HG03457 (cell line): ENCODE measurements around the gene NKAIN4.
"Not testable (repeated sequence)": the region's sequence is repeated elsewhere in the genome, so short reads cannot be mapped to it uniquely, and the experiment has no call there.

Experiments used
- ATAC-seq: cut with Tn5 transposase; IDR thresholded peaks from one replicate; pipeline ENCODE4 v1.9.1; 2021; ENCODE audit warnings: moderate number of reproducible peaks; ENCODE audit not compliant: unreplicated experiment

The NKAIN4 gene

DNA sequence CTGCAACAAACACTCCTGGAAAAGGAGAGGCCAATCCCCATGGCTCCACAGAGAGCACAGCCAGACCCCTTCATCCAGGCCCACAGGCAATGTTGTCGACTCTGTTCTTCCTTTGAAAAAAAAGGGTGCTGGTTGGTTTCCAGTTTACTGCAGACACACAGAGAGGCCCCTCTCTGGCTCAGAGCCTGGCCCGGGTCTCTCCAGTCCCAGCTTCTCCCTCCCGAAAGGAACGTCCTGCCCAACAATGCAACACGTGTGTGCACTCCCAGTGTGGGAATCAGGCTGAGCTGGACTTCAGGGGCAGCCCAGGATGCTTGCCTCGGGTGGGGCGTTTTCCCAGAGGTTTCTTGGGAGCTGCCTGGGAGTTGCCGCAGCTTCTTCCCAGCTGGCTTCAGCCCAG is 4.5 kb upstream of the NKAIN4 start:
- no peak for ATAC-seq

DNA sequence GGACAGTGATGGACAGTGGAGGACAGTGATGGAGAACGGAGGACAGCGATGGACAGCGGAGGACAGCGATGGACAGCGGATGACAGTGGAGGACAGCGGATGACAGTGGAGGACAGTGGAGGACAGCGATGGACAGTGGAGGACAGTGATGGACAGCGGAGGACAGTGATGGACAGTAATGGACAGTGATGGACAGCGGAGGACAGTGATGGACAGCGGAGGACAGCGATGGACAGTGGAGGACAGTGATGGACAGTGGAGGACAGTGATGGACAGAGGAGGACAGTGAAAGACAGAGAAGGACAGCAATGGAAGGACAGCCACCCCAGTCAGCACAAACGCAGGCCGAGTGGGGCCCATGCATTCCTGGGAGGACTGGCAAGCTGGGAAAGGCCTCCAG is 3.4 kb upstream of the NKAIN4 start:
- no peak for ATAC-seq

DNA sequence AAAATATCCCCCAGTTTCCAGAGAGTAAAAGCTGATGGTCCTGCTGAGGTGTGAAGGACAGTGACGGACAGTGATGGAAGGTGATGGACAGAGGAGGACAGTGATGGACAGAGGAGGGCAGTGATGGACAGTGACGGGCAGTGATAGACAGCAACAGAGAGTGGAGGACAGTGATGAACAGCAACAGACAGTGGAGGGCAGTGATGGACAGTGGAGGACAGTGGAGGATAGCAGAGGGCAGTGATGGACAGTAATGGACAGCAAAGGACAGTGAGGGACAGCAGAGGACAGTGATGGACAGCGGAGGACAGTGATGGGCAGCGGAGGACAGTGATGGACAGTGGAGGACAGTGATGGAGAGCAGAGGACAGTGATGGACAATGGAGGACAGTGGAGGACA is 2.7 kb upstream of the NKAIN4 start:
- no peak for ATAC-seq

DNA sequence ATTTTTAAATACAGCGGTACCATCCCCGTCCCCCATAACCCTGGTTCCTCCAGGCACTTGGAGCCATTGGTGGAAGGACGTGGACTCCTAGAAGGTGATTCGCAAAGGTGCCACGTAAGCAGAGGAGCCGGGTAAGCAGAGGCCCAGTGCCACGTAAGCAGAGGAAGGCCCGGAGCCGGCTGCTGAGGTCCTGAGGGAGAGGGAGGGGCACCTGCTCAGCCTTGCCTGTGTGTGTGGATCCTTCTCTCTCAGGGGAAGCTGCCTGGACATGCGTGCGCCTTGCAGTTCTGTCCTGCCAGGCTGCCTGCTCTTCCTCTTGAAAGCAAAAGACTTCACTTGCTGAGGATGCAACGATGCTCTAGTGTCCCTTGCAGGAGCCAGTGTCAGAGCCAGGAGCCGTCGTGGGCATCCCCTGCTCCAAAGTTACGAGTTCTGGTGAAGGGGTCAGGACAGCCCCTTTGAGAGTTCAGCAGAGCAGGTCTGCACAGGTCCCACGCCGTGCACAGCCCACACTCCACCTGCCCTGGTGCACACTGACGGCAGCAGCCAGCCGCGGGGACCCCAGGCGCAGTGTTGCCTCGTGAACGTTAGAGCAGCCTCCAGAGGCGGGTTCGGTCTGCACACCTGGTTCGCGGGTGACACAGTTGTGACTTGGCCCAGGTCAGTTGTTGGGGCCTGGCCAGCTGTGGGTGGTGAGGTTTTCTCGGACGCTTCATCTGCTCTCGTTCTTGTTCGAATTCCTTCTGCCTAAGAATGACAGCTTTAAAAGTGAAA is 1.9 kb upstream of the NKAIN4 start:
- ATAC-seq = no peak

DNA sequence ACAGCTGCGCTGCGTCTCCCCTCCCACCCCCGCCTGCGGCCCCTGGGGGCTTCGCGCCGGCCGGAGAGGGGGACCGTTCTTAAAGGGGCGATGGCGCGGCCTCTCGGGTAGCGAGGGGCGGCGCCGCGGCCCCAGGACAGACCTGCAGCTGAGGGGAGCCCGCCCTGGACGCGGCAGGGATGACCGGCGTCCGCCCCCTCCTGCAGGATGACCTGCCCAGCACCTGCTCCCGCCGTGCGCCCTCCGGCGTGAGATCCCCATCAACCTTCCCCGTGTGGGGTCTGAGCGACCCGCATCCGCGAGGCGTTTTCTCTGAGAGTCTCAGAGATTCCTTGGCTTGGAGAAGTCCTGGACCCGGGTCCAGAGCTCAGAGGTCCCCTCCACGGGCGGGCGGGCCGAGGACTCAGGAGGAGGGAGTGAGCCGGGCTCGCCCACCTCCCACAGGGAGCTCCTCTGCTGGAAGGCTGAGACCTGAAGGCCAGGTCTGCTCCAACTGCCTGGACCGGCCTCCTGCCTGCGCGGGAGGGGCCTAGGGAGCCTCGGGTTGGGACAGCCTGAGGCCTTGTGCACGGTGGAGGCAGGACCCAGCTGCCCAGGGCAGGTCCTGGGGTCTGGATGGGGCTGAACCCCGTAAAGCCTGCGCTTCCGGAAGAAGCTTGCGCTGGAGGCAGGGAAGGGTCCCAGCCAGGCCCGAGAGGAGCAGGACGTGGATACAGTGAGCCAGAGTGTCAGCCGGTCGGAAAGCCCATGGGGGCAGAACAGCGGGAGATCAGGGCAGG is 532 bp upstream of the NKAIN4 start:
- no peak for ATAC-seq

DNA sequence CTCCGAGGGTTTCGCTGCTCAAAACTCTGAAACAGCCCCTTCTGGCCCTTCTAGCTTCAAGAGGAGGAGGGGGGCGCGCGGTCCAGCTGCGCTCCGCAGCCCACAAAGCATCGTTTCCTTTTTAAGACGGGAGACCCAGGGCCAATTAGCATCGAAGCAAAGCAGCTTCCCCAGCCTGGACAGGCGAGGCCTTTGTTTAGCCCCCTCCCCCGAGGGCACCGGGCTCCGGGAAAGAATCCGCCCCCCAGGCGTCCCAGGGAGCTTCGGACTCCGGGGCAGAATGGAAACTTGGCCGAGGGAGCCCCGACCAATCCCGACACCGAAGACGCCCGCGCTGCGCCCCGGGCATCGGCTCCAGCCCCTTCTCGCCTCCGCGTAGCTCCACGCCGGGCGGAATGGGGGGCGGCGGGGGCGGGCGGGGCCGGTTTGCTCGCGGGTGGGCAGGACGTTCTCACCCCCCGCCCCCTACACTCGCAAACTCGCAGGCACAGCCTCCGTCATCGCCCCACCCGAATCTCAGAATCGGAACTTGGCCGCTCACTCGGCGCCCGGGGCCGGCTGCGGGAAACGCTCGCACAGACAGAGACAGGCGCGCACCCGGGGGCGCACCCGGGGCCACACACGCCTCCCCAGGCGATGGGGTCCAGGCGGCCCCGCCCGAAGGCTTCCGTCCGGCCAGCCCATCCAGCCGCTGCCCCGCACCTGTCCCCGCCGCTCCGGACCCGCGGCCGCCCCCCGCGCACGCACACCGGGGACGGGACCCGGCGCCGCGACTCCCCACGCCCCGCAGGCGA is 628 bp downstream of the NKAIN4 start:
- ATAC-seq = no peak

DNA sequence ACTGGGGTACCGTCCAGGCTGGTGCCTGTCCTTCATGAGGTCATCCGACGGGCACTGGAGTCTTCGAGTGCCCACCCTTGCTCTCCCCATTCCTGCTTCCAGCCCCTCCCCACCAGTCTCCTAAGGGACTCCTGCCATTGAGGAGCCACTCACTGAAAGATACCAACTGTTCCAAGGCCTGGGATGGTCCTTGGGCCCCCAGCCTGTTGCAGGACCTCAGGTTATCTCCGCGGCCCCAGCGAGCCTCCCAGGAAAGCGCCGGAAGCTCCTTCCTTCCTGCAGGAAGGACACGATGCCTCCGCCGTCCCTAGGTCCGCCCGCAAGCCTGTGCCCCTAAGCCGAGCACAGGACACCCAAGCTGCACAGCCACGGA is 1.2 kb downstream of the NKAIN4 start:
- ATAC-seq = no peak

DNA sequence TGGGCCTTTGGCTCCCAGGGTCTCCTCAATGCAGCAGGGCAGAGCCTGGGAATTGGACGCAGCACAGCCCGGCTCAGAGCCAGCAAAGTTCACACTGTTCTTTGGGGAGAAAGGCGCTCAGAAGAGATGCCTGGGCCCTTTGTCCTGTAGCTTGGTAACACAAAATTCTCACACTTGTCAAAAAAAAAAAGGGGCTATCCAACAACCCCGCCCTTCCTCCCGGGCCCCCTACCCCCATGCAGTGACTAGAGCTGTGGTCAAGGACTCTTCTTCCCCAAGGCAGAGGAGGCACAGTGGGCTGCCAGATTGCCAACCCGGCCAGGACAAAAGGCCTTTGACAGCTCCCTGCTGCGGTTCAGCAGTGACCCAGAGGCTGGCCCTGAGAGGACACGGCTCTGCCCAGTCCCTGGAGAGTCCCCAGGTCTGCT is 2.0 kb downstream of the NKAIN4 start:
- ATAC-seq = no peak

DNA sequence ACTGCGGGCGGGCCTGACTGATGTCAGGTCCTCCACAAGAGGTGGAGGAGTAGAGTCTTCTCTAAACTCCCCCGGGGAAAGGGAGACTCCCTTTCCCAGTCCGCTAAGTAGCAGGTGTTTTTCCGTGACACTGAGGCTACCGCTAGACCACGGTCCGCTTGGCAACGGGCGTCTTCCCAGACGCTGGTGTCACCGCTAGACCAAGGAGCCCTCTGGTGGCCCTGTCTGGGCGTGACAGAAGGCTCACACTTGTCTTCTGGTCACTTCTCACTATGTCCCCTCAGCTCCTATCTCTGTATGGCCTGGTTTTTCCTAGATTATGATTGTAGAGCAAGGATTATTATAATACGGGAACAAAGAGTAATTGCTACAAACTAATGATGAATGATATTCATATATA is 2.9 kb downstream of the NKAIN4 start:
- not testable (repeated sequence) for ATAC-seq

DNA sequence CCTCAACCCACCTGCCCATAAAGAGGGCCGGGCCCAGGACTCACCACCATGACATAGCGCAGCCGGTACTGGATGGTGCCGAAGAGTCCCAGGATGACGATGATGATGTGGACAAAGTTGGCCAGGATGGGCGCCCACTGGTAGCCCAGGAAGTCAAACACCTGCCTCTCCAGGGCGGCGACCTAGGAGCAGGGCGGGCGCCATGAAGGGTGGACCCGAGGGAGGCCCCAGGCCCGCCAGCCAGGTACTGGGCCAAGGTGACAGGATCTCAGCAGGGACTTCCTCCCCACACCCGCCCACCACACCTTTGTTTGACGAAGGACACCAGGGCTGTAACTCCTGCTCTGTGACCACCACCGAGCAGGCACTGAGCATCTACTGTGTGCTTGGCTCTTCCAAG is 4.4 kb downstream of the NKAIN4 start:
- ATAC-seq = no peak

DNA sequence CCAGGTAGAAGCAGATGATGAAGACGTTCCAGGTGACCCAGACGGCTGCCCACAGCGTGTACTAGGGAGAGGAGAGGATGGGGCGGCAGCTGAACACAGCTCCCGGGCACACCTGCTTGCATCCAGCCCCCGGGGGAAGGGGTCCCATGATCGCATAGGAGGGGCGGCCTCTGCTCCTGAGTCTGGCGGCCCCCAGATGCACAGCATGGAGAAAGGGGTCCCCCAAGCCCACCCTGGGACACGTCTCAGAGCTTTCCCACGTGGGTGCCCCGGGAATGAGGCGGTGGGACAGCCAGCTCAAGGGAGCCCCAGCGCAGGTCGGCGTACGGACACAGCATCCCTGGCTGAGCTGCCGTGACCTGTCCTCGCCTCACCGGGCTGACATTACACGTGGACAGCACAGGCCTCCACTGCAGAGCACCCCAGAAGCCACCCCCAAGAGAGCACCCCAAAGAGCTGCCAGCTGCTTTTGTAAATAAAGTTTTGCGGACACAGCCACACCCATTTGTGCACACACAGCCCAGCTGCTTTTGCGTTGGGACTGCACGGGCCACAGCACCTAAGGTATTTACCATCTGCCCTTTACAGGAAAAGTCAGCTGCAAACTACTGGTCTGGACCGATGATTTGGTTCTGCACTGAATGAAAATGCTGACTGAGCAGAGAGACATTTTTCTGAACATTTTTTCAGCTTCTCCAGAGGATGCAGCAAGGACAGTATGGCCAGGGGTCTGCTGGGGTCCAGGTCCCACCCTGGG is 5.2 kb downstream of the NKAIN4 start:
- ATAC-seq = no peak

DNA sequence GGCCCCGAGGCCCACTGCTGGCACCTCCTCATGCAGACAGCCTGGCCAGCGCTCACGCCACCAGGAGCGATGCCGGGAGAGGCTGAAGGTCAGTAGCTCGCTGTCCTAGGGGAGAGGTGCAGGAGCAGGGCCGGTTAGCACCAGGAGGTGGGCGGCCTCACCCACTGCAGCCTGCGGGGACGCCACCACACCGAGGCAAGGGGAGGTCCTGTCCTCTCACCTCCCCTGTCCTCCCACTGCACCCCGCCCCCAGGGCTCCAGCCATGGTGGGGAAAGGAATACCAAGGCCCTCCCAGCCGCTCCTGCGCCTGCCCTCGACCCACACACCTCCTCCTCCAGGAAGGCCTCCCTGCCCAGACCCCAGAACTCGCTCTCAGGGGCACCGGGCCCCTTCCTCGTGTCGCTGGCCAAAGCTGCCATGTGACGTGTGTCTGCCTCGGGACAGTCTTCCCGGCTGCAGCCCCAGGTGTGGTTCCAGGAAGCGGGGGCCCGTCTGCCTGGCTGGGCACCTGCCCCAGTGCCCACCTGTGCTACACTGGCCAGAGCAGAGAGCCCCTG is 6.5 kb downstream of the NKAIN4 start:
- ATAC-seq = no peak

DNA sequence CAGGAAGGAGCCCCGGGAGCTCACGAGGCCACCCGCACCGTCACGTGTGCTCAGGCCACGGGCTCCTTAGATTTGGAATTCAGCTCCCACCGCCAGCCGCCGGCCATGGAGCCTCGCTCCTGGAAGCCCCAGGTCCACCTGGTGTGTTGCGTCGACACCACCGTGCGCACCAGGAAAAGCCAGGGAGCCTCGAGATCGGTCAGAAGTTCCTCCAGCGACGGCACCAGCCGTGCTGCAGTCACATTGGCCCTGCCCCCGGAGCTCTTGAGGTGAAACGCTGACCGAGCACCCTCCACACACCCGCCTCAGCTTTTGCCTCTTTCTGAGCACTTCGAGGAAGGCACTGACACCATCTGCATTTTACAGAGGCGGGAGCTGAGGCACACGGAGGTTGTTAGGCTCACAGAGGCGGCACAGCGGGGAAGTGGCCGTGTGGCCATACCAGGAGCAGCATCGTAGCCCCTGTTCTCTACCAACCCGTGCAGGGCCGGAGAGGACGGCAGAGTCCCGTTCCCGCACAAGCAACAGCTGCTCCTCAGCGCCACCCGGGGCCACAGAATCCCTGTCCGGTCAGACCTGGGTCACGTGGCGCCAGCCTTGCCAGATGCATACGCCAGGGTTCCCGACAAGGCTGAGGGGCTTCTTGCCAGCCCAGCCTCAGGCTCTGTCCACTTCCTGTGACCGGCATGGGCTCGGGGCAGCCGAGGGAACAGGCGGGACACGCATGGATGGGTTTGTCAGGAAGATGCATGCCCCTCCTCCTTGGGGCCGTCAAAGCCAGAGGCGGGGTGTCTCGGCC is 7.6 kb downstream of the NKAIN4 start:
- no peak for ATAC-seq

DNA sequence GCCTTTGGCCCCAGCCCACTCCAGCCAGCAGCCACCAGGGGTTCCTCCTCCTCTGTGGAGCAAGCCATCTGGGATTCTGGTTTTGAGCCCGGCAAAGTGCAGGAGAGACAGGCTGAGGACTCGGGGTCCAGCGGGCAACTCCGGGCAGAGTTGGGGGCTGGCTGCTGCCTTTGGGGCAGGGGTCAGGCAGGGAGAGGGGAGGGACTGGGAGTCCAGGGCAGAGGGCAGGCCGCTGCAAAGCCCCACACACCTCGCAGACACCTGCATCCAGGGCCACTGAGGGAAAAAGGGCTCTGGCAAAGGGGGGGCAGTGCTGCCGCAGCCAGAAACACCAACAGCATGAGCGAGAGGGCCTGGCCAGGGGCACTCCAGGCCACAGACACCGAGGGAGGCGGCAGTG is 9.8 kb downstream of the NKAIN4 start:
- ATAC-seq = no peak

DNA sequence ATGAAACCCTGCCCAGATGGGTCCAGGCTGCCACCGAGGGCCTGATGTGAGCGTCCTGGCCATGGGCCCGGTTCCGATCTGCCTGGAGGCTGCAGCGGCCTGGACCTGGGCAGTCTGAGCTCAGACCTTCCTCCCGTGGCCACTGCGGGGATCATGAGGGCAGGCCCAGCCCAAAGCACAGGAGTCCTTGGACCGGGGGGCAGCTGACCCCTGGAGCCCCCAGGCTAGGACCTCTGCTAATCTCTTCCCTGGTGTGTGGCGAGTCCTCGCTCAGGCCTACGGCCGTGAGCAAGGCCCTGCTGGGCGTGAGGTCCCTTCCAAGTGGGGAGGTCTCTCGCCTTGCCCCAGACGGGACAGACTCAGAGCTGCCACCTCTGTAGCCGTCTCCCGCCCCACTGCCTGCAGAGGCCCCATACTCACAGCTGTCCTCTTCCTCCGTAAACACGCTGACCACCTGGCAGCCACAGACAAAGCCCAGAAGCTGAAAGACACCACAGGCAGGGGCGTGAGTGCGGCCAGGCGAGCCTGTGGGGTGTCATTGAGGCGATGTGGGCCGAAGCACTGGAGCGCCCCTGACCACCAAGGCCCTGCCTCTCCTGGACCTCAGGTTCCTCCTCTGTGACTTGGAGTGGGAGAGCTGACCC is 10.5 kb downstream of the NKAIN4 start:
- ATAC-seq = no peak

DNA sequence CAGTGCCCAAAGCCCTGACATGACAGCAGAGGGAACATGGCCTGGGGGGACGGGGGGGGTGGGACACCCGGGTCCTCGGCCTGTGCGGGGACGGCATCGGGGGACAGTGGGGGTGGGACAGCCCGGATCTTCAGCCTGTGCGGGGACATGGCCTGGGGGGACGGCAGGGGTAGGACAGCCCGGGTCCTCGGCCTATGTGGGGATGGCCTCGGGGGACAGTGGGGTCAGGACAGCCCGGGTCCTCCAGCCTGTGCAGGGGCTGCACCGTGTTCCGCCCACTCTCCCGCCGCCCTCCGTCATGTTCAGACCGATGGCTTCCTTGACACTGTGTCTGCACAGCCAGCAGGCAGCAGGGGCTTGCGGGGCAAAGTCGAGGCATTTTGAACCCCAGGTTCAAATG is 11.5 kb downstream of the NKAIN4 start:
- no peak for ATAC-seq

DNA sequence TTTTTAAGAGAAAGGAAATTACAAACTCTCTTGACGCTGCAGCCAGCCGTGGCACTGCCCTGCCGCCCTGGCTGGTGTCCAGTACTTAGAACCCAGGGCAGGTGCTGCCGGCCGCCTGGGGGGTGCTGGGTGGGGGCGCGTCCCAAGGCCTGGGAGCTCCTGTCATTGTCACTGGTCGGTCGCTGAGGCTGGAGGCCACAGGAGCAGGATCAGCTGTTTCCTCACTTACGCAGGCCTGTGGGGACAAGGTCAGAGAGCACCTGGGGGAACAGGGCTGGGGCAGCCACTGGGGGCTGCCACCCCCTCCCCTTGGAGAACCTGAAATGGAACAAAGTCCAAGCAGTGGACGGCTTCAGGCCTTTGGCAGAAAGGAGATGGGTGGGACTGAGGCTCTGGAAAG is 13.0 kb downstream of the NKAIN4 start:
- ATAC-seq = no peak

DNA sequence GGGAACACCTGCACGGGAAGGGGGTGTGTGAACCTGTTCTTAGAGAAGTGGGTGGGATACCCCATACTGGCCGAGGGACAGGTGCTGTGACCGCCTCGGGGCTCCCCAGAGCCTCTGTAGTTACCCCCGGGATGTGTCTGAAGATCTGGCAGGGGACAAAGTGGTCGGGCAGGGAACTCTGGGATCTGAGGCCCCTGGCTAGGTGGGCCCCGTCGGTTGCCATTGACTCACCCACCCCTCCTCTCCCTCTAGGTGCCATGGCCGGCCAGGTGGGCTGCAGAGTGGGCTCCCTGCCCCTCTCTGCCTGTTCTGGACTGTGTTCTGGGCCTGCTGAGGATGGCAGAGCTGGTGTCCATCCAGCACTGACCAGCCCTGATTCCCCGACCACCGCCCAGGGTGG is 14.3 kb downstream of the NKAIN4 start:
- no peak for ATAC-seq

DNA sequence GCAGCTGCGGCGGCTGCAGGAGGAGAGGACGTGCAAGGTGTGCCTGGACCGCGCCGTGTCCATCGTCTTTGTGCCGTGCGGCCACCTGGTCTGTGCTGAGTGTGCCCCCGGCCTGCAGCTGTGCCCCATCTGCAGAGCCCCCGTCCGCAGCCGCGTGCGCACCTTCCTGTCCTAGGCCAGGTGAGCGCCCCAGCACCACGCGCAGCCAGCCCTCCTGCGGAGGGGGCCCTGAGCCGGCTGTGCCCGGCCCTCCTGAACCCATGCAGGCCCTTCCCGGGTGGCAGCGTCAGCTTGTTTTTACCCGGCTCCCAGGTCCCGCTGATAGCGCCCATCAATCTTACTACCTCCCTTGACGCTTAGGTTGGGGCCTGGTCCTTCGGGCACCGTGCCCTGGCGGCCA is 14.8 kb downstream of the NKAIN4 start:
- no peak for ATAC-seq
